Panc1 (cell line): Measurements from ENCODE around the gene TRDMT1. TPM values are rescaled to one million over a fixed set of nuclear protein-coding genes. Genes with fewer than 3 reads are reported as not detected.

Source experiments
- ATAC-seq: fragments of 200-7000 bp; cut with Tn5 transposase; 2 replicates; pipeline ENCODE4 v1.9.1; 2020; ENCODE audit warnings: mild to moderate bottlenecking, moderate library complexity
- BruUV-seq: library from RNA; stranded (reverse); fragments of 400-500 nt; replicated peaks from 2 replicates; lab custom pipeline; 2021; lab: Mats Ljungman, UMichigan
- CTCF ChIA-PET: fragments of 300-600 bp; sonication (Branson Sonifier 250); formaldehyde crosslinking; loops from one replicate; lab custom pipeline; 2022; ENCODE audit warnings: antibody characterized with exemption; lab: Charles Lee
- POLR2A ChIA-PET: fragments of 300-600 bp; sonication (Branson Sonifier 250); formaldehyde crosslinking; loops from one replicate; lab custom pipeline; 2022; ENCODE audit warnings: antibody characterized with exemption; lab: Charles Lee
- DNase-seq: peaks from one replicate; pipeline ENCODE4 v3.0.0-alpha.2; 2010; ENCODE audit warnings: low read depth, low spot score
- H3K27ac ChIP-seq: 2 replicates; pipeline ENCODE4 v1.5.1; 2011; ENCODE audit warnings: mild to moderate bottlenecking, low read length, inconsistent platforms
- H3K27me3 ChIP-seq: fragments of 200-500 bp; sonication (Bioruptor generic); 2 replicates; pipeline ENCODE4 v1.6.0; 2014; ENCODE audit warnings: low read length, inconsistent platforms; ENCODE audit not compliant: control insufficient read depth, insufficient read depth
- H3K36me3 ChIP-seq: fragments of 200-500 bp; sonication (Bioruptor generic); 2 replicates; pipeline ENCODE4 v1.5.1; 2014; ENCODE audit warnings: inconsistent platforms, mild to moderate bottlenecking, low read length, moderate library complexity; ENCODE audit not compliant: control insufficient read depth, insufficient read depth
- H3K4me1 ChIP-seq: 2 replicates; pipeline ENCODE4 v1.5.1; 2011; ENCODE audit warnings: inconsistent platforms, mild to moderate bottlenecking, low read length, moderate library complexity; ENCODE audit not compliant: control insufficient read depth, insufficient read depth
- H3K4me3 ChIP-seq, 2 experiments: 2 replicates each; pipeline ENCODE4 v1.5.1; 2011 to 2012; ENCODE audit warnings: low read depth in 2 of 2, low read length in 2 of 2, mild to moderate bottlenecking in 2 of 2, inconsistent platforms in 1 of 2, moderate library complexity in 1 of 2
- H3K9me3 ChIP-seq: fragments of 200-500 bp; sonication (Bioruptor generic); 2 replicates; pipeline ENCODE4 v1.5.1; 2014; ENCODE audit warnings: low read depth, mild to moderate bottlenecking, inconsistent platforms, low read length, moderate library complexity; ENCODE audit not compliant: control insufficient read depth, insufficient read depth
- CTCF ChIP-seq: fragments of 450-650 bp; IDR thresholded peaks from 2 replicates; pipeline ENCODE4 v1.5.1; 2017; ENCODE audit warnings: mild to moderate bottlenecking
- POLR2AphosphoS5 ChIP-seq: IDR thresholded peaks from 2 replicates; pipeline ENCODE4 v1.6.1; 2012; ENCODE audit warnings: mild to moderate bottlenecking, low read depth, low read length, moderate library complexity
- REST ChIP-seq, 2 experiments: IDR thresholded peaks; 2 replicates each; pipeline ENCODE4 v1.6.1; 2011 to 2012; ENCODE audit warnings: low read depth in 2 of 2, control low read depth in 1 of 2, low read length in 1 of 2, mild to moderate bottlenecking in 1 of 2, moderate library complexity in 1 of 2; ENCODE audit not compliant: insufficient read depth in 1 of 2
- SIN3A ChIP-seq: IDR thresholded peaks from 2 replicates; pipeline ENCODE4 v1.6.1; 2012; ENCODE audit warnings: low read depth, mild to moderate bottlenecking, low read length, moderate library complexity, borderline replicate concordance; ENCODE audit not compliant: insufficient read depth
- TCF7L2 ChIP-seq: IDR thresholded peaks from 2 replicates; pipeline ENCODE4 v1.6.1; 2011; ENCODE audit warnings: mild to moderate bottlenecking, low read depth, low read length, inconsistent platforms
- in situ Hi-C: cut with HindIII; loops from 2 replicates; pipeline ENCODE4 v1.10.0; 2016; ENCODE audit warnings: low sequenced_read_pairs, low pct_unique_long_range_greater_than_20kb
- intact Hi-C: fragments of 100-400 bp; cut with micrococcal nuclease; formaldehyde crosslinking; loops from one replicate; pipeline ENCODE4 v1.10.0; 2022; ENCODE audit not compliant: unreplicated experiment
- total RNA-seq: library from RNA; stranded (reverse); gene quantifications from one replicate; pipeline ENCODE4 v1.2.1, GENCODE V29; 2021; ENCODE audit not compliant: unreplicated experiment

Gene TRDMT1
- total RNA-seq, 1 experiment from 2014 or later, result 7.6 TPM

- no TSS peak for BruUV-seq
- ChIA-PET CTCF (no interaction called here), POLR2A (no interaction called here)
- intact Hi-C loops, result loop anchor here (10.0 kb wide), 1 partner anchor 111 kb away; no protein-coding TSS in a partner anchor
- Histone ChIP-seq H3K27me3 (no peaks in the 10 kb centered on the region), H3K36me3 (no peaks in the 10 kb centered on the region; the same call in 1 of the 2 replicates), H3K4me3 (peak overlapping the region in 1 of 2 experiments; percentile 13; a peak in 3 of 4 replicates), H3K9me3 (no peaks in the 10 kb centered on the region), H3K27ac (peak overlapping the region; percentile 93), H3K4me1 (peaks cover 37% of the 10 kb centered on the region)
- in situ Hi-C loops, result no loop called here
- DNase-seq (no peak), ATAC-seq (peak; percentile 78)
- no peak for TF ChIP-seq SIN3A
- TF ChIP-seq TCF7L2, result no peak
- TF ChIP-seq POLR2AphosphoS5, result no peak
- TF ChIP-seq REST (IDR thresholded peaks at IDR 0.05; ENCODE audit: insufficient read depth in 1 of 2, low read depth in 2 of 2, low read length in 1 of 2), result no peak
- no peak for TF ChIP-seq CTCF
Observed at GRCh38 chr10:17175551-17175950, 25.9 kb downstream of the TRDMT1 start.

GRCh38 chr10:17174626-17175025 is 26.8 kb downstream of the TRDMT1 start:
- Histone ChIP-seq H3K9me3 (no peaks in the 10 kb centered on the region), H3K36me3 (no peaks in the 10 kb centered on the region; the same call in 1 of the 2 replicates), H3K4me1 (peaks cover 36% of the 10 kb centered on the region), H3K27ac (peak overlapping the region; percentile 93), H3K27me3 (no peaks in the 10 kb centered on the region), H3K4me3 (no peak overlapping the region)
- ATAC-seq, result no peak
- intact Hi-C loops (loop anchor here (10.0 kb wide), 1 partner anchor 110 kb away; no protein-coding TSS in a partner anchor), in situ Hi-C loops (no loop called here)
- ChIA-PET CTCF (no interaction called here), POLR2A (no interaction called here)
- DNase-seq, result no peak
- BruUV-seq, result no TSS peak
- TF ChIP-seq SIN3A, result no peak
- no peak for TF ChIP-seq REST (IDR thresholded peaks at IDR 0.05; ENCODE audit: insufficient read depth in 1 of 2, low read depth in 2 of 2, low read length in 1 of 2)
- no peak for TF ChIP-seq TCF7L2
- TF ChIP-seq CTCF, result no peak
- no peak for TF ChIP-seq POLR2AphosphoS5
